Natural killer cell (primary cell): ENCODE data around the gene NOP9. TPM values are rescaled to one million over a fixed set of nuclear protein-coding genes. Genes with fewer than 3 reads are reported as not detected.
"Not testable (repeated sequence)": the region's sequence is repeated elsewhere in the genome, so short reads cannot be mapped to it uniquely, and the experiment has no call there.

Experiments
- ATAC-seq, 3 donors: fragments of 150-1000 bp in 2 of 3; fragments of 200-7000 bp in 1 of 3; cut with Tn5 transposase; 1 replicate in 1 of 3; 2 replicates in 2 of 3; pipeline ENCODE4 v1.10.0; 2021; ENCODE audit warnings: mild to moderate bottlenecking in 2 of 3, moderate library complexity in 2 of 3
- DNase-seq, 2 donors: peaks; one replicate each; pipeline versions ENCODE4 v3.0.0 to v3.0.0-alpha.2; 2013 to 2021; ENCODE audit warnings: mixed read lengths in 1 of 2
- H3K27ac ChIP-seq: one replicate; pipeline ENCODE4 v1.5.1; 2013; ENCODE audit warnings: mild to moderate bottlenecking, low read length
- H3K27me3 ChIP-seq: one replicate; pipeline ENCODE4 v1.6.1; 2013; ENCODE audit warnings: low read length; ENCODE audit not compliant: control insufficient read depth, insufficient read depth
- H3K36me3 ChIP-seq: one replicate; pipeline ENCODE4 v1.6.1; 2013; ENCODE audit warnings: low read length; ENCODE audit not compliant: control insufficient read depth, insufficient read depth
- H3K4me1 ChIP-seq: one replicate; pipeline ENCODE4 v1.6.1; 2013; ENCODE audit warnings: low read length; ENCODE audit not compliant: control insufficient read depth, insufficient read depth
- H3K4me3 ChIP-seq: one replicate; pipeline ENCODE4 v1.5.1; 2013; ENCODE audit warnings: low read length
- H3K9me3 ChIP-seq: one replicate; pipeline ENCODE4 v1.6.1; 2013; ENCODE audit warnings: low read length; ENCODE audit not compliant: control insufficient read depth, insufficient read depth
- H3K27ac Mint-ChIP-seq, 2 donors: one replicate each; pipeline ENCODE4 v1.8.0; 2022; ENCODE audit warnings: mild to moderate bottlenecking in 2 of 2, mixed read lengths in 2 of 2, moderate library complexity in 1 of 2
- H3K27me3 Mint-ChIP-seq, 2 donors: one replicate each; pipeline ENCODE4 v1.8.0; 2022; ENCODE audit warnings: low read depth in 2 of 2, mixed read lengths in 2 of 2
- H3K36me3 Mint-ChIP-seq: one replicate; pipeline ENCODE4 v1.8.0; 2022; ENCODE audit warnings: mixed read lengths
- H3K4me1 Mint-ChIP-seq, 2 donors: one replicate each; pipeline ENCODE4 v1.8.0; 2022; ENCODE audit warnings: mixed read lengths in 2 of 2
- H3K4me3 Mint-ChIP-seq: one replicate; pipeline ENCODE4 v1.8.0; 2022; ENCODE audit warnings: mild to moderate bottlenecking, moderate library complexity, mixed read lengths
- H3K9me3 Mint-ChIP-seq, 2 donors: one replicate each; pipeline ENCODE4 v1.8.0; 2022; ENCODE audit warnings: mixed read lengths in 2 of 2
- WGBS: methylation state at CpG from one replicate; pipeline ENCODE4 v1.1.7; 2013; ENCODE audit warnings: missing lambda C conversion rate; ENCODE audit not compliant: insufficient coverage; 5-methylcytosine and 5-hydroxymethylcytosine counted together
- intact Hi-C: fragments of 100-400 bp; cut with micrococcal nuclease; formaldehyde crosslinking; loops from one replicate; pipeline ENCODE4 v1.14.2; 2022
- total RNA-seq, 4 donors: library from RNA; stranded (reverse); fragments of 120-200 nt in 1 of 4; gene quantifications; one replicate each; pipeline versions ENCODE4 v1.2.3 to v1.2.4, GENCODE V29; 2013 to 2022
- TF ChIP-seq, protein P1 (sequence below): fragments of 200-600 bp; IDR thresholded peaks from one replicate; pipeline ENCODE4 v1.8.0; 2022; ENCODE audit warnings: antibody characterized with exemption

Gene NOP9
- total RNA-seq, 3 donors from 2014 or later (not counting 1 experiment from before 2014, with no cell fraction given), result 34.9 to 47.8 (median 39.2) TPM

GRCh38 chr14:24327303-24327702 is 27.7 kb downstream of the NOP9 start:
- H3K27me3 ChIP-seq, result peaks cover 2% of the 10 kb centered on the region
- peaks cover 3 to 6% of the 10 kb centered on the region in 2 donors for H3K27me3 Mint-ChIP-seq
- H3K36me3 Mint-ChIP-seq, result no peaks in the 10 kb centered on the region
- H3K9me3 Mint-ChIP-seq, result no peaks in the 10 kb centered on the region
- 80% methylated on average over 2 of the region's 2 CpGs for WGBS
- H3K27ac ChIP-seq, result no peak overlapping the region
- no peaks in the 10 kb centered on the region for H3K36me3 ChIP-seq
- peaks cover 69% of the 10 kb centered on the region for H3K4me1 ChIP-seq
- no peak overlapping the region for H3K4me3 ChIP-seq
- peaks cover 52 to 55% of the 10 kb centered on the region in 2 donors for H3K4me1 Mint-ChIP-seq
- H3K9me3 ChIP-seq, result no peaks in the 10 kb centered on the region
- H3K27ac Mint-ChIP-seq, result peak overlapping the region; percentile 14 to 88
- ATAC-seq (no peak), DNase-seq (no peak)
- H3K4me3 Mint-ChIP-seq, result peak overlapping the region; percentile 63
- intact Hi-C loops, result no loop called here
- TF ChIP-seq, protein P1, sequence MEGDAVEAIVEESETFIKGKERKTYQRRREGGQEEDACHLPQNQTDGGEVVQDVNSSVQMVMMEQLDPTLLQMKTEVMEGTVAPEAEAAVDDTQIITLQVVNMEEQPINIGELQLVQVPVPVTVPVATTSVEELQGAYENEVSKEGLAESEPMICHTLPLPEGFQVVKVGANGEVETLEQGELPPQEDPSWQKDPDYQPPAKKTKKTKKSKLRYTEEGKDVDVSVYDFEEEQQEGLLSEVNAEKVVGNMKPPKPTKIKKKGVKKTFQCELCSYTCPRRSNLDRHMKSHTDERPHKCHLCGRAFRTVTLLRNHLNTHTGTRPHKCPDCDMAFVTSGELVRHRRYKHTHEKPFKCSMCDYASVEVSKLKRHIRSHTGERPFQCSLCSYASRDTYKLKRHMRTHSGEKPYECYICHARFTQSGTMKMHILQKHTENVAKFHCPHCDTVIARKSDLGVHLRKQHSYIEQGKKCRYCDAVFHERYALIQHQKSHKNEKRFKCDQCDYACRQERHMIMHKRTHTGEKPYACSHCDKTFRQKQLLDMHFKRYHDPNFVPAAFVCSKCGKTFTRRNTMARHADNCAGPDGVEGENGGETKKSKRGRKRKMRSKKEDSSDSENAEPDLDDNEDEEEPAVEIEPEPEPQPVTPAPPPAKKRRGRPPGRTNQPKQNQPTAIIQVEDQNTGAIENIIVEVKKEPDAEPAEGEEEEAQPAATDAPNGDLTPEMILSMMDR, result no peak

GRCh38 chr14:24327914-24328313 is 28.3 kb downstream of the NOP9 start:
- WGBS, result 15% methylated on average over 9 of the region's 9 CpGs
- peak overlapping the region; percentile 13 for H3K4me3 Mint-ChIP-seq
- peaks cover 75% of the 10 kb centered on the region for H3K4me1 ChIP-seq
- DNase-seq, result peak in 1 of 2 donors; percentile 28
- H3K27ac Mint-ChIP-seq, result peak overlapping the region; percentile 87 to 88
- H3K36me3 Mint-ChIP-seq, H3K27me3 Mint-ChIP-seq, H3K27ac ChIP-seq, H3K4me3 ChIP-seq, H3K36me3 ChIP-seq, intact Hi-C loops, H3K9me3 Mint-ChIP-seq, H3K9me3 ChIP-seq, ATAC-seq, H3K27me3 ChIP-seq: not testable (repeated sequence)
- H3K4me1 Mint-ChIP-seq, result peaks cover 58 to 61% of the 10 kb centered on the region in 2 donors
- TF ChIP-seq, protein P1, result peak; percentile 42

GRCh38 chr14:24329073-24329663 is 29.5 kb downstream of the NOP9 start:
- no peaks in the 10 kb centered on the region for H3K36me3 ChIP-seq
- H3K4me3 Mint-ChIP-seq, result peak overlapping the region; percentile 79
- H3K4me3 ChIP-seq, result no peak overlapping the region
- H3K27me3 ChIP-seq, result peaks cover 8% of the 10 kb centered on the region
- intact Hi-C loops, result loop anchor here (1.0 kb wide), 3 partner anchors 58 to 305 kb away; partner anchors contain the start of genes GZMB and RABGGTA
- no peaks in the 10 kb centered on the region for H3K9me3 ChIP-seq
- peak overlapping the region; percentile 87 to 88 for H3K27ac Mint-ChIP-seq
- no peaks in the 10 kb centered on the region for H3K36me3 Mint-ChIP-seq
- WGBS, result 84% methylated on average over 12 of the region's 12 CpGs
- ATAC-seq (no peak), DNase-seq (no peak)
- H3K4me1 Mint-ChIP-seq, result peaks cover 68 to 71% of the 10 kb centered on the region in 2 donors
- peaks cover 87% of the 10 kb centered on the region for H3K4me1 ChIP-seq
- TF ChIP-seq, protein P1, result no peak
- peak overlapping the region; percentile 61 for H3K27ac ChIP-seq
- peaks cover 6% of the 10 kb centered on the region in 2 donors for H3K27me3 Mint-ChIP-seq
- no peaks in the 10 kb centered on the region for H3K9me3 Mint-ChIP-seq
